IPS-15b (cell line): ENCODE measurements around the gene CFAP100.

ENCODE experiments used
- H3K27me3 ChIP-seq: one replicate; pipeline ENCODE4 v1.6.1; 2013; ENCODE audit warnings: low read length; ENCODE audit not compliant: control insufficient read depth, insufficient read depth
- H3K36me3 ChIP-seq: one replicate; pipeline ENCODE4 v1.6.1; 2013; ENCODE audit warnings: low read length; ENCODE audit not compliant: control insufficient read depth, insufficient read depth
- H3K4me1 ChIP-seq: one replicate; pipeline ENCODE4 v1.6.1; 2013; ENCODE audit warnings: mild to moderate bottlenecking, low read length; ENCODE audit not compliant: control insufficient read depth, insufficient read depth
- H3K4me3 ChIP-seq: one replicate; pipeline ENCODE4 v1.5.1; 2013; ENCODE audit warnings: low read depth, low read length
- H3K9ac ChIP-seq: one replicate; pipeline ENCODE4 v1.6.1; 2013; ENCODE audit warnings: low read depth, mild to moderate bottlenecking, low read length
- H3K9me3 ChIP-seq: one replicate; pipeline ENCODE4 v1.6.1; 2013; ENCODE audit warnings: mild to moderate bottlenecking, low read length; ENCODE audit not compliant: control insufficient read depth, insufficient read depth

CFAP100 gene

GRCh38 chr3:126414961-126415660 is 20.4 kb downstream of the CFAP100 start:
- H3K9me3 ChIP-seq = no peaks in the 10 kb centered on the region
- no peak overlapping the region for H3K4me3 ChIP-seq
- no peaks in the 10 kb centered on the region for H3K27me3 ChIP-seq
- H3K9ac ChIP-seq = no peak overlapping the region
- no peaks in the 10 kb centered on the region for H3K4me1 ChIP-seq
- H3K36me3 ChIP-seq = no peaks in the 10 kb centered on the region

DNA sequence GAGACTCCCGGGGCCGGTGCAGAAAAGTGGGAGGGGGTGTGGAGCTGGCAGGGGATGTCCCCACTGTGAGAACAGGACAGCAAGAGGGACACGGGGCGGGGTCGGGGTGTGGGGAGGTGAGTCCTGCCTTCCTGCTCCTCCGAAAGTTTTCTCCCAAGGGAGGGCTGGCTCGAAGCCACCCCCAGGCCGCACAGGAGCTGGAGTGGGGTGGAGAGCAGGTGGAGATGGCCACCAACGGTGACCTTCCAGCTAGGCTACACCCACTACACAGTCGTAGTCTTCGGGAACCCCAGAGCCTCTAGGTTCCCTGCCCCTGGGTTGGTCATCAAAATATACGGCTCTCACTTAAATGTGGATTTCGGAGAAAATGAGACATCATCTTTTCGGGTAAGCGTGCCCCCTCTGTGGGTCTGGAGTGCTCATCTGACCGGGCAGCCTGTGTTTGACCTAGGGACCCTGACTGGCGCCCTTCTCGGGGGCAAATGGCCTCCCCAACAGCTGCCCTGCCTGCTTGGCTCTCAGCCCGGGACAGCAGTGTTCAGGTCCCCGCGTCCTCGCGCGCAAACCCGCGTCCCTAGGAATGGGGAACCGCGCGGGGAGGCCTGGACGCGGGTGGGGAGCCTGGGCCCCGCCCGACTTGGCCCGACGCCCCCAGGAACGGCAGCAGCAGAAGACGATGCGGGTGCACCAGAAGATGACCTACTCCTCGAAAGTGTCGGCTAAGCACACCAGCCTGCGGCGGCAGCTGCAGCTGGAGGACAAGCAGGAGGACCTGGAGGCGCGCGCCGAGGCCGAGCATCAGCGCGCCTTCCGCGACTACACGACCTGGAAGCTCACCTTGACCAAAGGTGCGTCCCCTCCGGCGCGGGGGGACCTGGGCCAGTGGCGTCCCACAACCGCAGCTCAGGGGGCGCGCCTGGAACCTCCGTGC is 21.2 kb downstream of the CFAP100 start:
- Histone ChIP-seq H3K4me3 (no peak overlapping the region), H3K27me3 (no peaks in the 10 kb centered on the region), H3K4me1 (no peaks in the 10 kb centered on the region), H3K36me3 (no peaks in the 10 kb centered on the region), H3K9me3 (no peaks in the 10 kb centered on the region), H3K9ac (no peak overlapping the region)

DNA sequence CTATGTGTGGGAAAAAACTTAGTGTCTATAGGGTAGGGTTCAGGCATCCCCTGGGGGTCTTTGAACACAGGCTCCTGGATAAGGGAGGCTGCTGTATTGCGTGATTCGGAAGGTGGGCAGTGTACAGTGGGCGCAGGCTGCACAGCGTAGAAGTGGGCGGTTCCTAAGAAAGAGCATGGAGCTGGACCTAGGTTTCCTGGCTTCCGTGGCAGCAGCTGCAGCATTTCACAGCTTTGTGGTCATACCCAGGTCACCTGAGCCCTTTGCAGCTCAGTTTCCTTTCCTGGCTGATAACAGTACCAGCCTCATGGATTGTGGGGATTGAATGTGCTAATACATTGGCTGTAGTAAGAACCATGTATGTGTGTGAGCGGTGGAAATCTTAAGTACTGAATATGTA is 22.2 kb downstream of the CFAP100 start:
- Histone ChIP-seq H3K4me3 (no peak overlapping the region), H3K9me3 (no peaks in the 10 kb centered on the region), H3K9ac (no peak overlapping the region), H3K27me3 (no peaks in the 10 kb centered on the region), H3K36me3 (no peaks in the 10 kb centered on the region), H3K4me1 (no peaks in the 10 kb centered on the region)

GRCh38 chr3:126417515-126417914 is 22.8 kb downstream of the CFAP100 start:
- no peaks in the 10 kb centered on the region for H3K4me1 ChIP-seq
- no peaks in the 10 kb centered on the region for H3K27me3 ChIP-seq
- H3K4me3 ChIP-seq = no peak overlapping the region
- no peak overlapping the region for H3K9ac ChIP-seq
- no peaks in the 10 kb centered on the region for H3K36me3 ChIP-seq
- H3K9me3 ChIP-seq = no peaks in the 10 kb centered on the region

GRCh38 chr3:126417981-126418530 is 23.3 kb downstream of the CFAP100 start:
- no peaks in the 10 kb centered on the region for H3K27me3 ChIP-seq
- H3K4me3 ChIP-seq = no peak overlapping the region
- H3K36me3 ChIP-seq = no peaks in the 10 kb centered on the region
- no peak overlapping the region for H3K9ac ChIP-seq
- H3K4me1 ChIP-seq = no peaks in the 10 kb centered on the region
- H3K9me3 ChIP-seq = no peaks in the 10 kb centered on the region

DNA sequence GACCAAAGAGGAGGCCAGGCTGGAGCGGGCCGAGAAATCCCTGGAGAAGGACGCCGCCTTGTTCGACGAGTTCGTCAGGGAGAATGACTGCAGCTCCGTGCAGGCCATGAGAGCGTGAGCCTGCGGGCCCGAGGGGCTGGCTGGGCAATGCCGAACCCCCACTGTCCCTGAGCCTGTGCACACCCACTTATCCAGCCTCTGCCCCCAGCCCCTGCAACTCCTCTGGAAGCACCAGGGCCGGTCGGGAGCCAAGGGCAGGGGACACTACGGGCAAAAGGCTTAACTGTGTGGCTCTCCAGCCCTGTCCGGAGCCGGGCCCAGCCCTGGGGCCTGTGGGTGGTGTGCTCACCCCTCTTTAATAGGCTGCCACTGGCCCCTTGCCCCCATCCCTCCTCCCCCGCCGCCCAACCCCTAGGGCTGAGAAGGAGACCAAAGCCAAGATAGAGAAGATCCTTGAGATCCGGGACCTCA is 24.0 kb downstream of the CFAP100 start:
- Histone ChIP-seq H3K36me3 (no peaks in the 10 kb centered on the region), H3K9me3 (no peaks in the 10 kb centered on the region), H3K27me3 (no peaks in the 10 kb centered on the region), H3K9ac (no peak overlapping the region), H3K4me1 (no peaks in the 10 kb centered on the region), H3K4me3 (no peak overlapping the region)

DNA sequence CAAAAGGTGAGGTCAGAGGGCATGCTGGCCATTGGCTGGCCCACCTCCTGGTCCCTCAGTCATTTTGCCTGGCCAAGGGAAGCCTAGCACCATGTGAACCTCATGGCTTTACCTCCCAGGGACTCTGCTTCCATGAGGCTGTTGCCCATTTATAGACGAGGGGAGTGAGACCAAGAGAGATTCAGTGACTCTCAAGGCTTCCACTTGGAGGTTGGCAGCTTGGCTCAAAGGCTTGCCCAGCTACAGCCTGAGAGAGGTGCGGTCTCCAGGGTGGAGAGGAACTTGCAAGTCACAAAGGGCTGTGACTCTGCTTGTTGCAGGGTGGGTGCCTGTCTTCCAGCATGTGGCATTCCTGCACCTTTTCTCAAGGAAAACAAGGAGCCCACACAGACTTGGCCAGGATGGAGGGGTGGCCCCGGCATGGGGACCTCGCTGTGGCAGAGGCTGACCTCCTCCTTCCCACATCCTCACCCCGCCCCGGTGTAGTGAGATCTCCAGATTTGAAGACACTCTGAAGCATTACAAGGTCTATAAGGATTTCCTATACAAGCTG is 24.5 kb downstream of the CFAP100 start:
- no peaks in the 10 kb centered on the region for H3K4me1 ChIP-seq
- no peaks in the 10 kb centered on the region for H3K27me3 ChIP-seq
- H3K9ac ChIP-seq = no peak overlapping the region
- no peaks in the 10 kb centered on the region for H3K9me3 ChIP-seq
- no peak overlapping the region for H3K4me3 ChIP-seq
- H3K36me3 ChIP-seq = no peaks in the 10 kb centered on the region

GRCh38 chr3:126419886-126420786 is 25.4 kb downstream of the CFAP100 start:
- Histone ChIP-seq H3K4me1 (no peaks in the 10 kb centered on the region), H3K27me3 (no peaks in the 10 kb centered on the region), H3K9ac (no peak overlapping the region), H3K4me3 (no peak overlapping the region), H3K36me3 (no peaks in the 10 kb centered on the region), H3K9me3 (no peaks in the 10 kb centered on the region)

- no peaks in the 10 kb centered on the region for H3K9me3 ChIP-seq
- H3K4me3 ChIP-seq = no peak overlapping the region
- H3K4me1 ChIP-seq = no peaks in the 10 kb centered on the region
- H3K27me3 ChIP-seq = no peaks in the 10 kb centered on the region
- H3K9ac ChIP-seq = no peak overlapping the region
- H3K36me3 ChIP-seq = no peaks in the 10 kb centered on the region
Measured at GRCh38 chr3:126421573-126422119, 26.9 kb downstream of the CFAP100 start.

DNA sequence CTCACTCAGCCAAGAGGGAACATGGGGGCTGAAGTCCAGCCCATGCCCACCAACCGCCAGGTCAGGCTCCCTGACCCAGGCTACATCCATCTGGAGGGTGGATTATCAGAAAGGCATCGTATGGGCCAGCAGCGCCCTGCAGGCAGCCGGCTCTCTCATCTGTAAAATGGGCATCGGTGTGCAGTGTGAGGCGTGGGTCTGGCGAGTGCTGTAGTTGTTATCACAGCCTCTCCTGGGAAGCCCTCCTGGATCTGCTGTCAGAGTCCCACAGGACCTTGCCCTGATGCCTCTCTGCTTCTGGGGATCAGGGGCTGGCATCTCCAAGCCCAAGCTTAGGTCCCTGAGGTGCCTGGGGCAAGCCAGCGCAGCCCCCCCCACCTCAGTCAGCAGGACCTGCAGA is 27.4 kb downstream of the CFAP100 start:
- Histone ChIP-seq H3K4me3 (no peak overlapping the region), H3K36me3 (no peaks in the 10 kb centered on the region), H3K4me1 (no peaks in the 10 kb centered on the region), H3K27me3 (no peaks in the 10 kb centered on the region), H3K9ac (no peak overlapping the region), H3K9me3 (no peaks in the 10 kb centered on the region)
